KBM-7 (cell line): ENCODE results near the gene PLPP4.
"Not testable (repeated sequence)": the region's sequence is repeated elsewhere in the genome, so short reads cannot be mapped to it uniquely, and the experiment has no call there.

Experiments used
- DNase-seq: peaks from one replicate; pipeline ENCODE4 v3.0.0-alpha.2; 2015
- in situ Hi-C: fragments of 300-500 bp; cut with MboI; formaldehyde crosslinking; loops from 2 replicates; pipeline ENCODE4 v1.14.3; 2020; ENCODE audit warnings: low sequenced_read_pairs, low pct_unique_long_range_greater_than_20kb, mixed read lengths

Gene PLPP4

DNA sequence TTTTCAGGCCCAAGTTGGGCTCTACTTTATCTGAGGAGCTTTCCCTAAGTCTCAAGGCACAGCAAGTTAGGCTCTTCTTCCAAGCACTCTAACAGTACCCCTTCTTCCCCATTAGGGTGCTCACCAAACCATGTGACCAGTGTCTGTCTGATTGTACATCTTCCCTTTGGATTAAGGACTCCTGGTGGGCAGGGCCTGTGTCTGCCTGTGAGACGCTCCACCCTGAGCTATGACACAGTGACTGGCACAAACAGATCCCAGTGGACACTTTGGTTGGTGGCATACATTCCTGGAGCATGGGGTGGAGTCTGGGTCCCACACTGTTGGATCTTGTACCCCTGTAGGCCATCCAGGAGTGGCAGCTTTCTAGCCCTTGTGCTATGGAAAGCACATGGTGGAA, 23.8 kb downstream of the PLPP4 start:
- in situ Hi-C loops = no loop called here
- no peak for DNase-seq

DNA sequence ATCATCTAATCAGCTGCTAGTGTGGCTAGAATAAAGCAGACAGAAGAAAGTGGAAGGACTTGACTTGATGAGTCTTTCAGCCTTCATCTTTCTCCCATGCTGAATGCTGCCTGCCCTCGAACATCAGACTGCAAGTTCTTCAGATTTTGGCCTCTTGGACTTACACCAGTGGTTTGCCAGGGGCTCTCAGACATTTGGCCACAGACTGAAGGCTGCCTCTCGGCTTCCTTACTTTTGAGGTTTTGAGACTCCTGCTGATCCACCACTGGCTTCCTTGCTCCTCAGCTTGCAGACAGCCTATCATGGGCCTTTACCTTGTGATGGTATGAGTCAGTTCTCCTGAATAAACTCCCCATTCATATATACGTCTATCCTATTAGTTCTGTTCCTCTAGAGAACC, 26.0 kb downstream of the PLPP4 start:
- in situ Hi-C loops = no loop called here
- no peak for DNase-seq

GRCh38 chr10:120483651-120484301, 26.7 kb downstream of the PLPP4 start:
- no peak for DNase-seq
- in situ Hi-C loops = no loop called here

DNA sequence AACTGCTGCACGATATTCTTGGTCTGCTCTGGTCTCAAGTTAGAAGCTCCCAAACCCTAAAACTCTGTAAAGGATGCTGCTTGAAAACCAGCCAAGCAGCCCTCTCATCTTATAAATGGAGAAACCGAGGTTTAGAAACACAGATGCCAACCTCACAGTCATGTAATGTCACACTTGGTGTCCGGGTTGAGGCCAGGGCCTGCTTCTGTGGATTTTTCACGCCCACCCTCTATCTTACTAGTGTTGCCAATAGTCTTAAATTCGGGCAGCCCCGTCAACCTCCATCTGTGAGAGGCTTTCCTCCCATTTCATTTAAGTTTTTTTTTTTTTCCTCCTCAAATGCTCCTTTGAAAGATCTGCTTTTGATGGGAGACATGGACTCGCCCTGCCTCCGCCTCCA, 28.9 kb downstream of the PLPP4 start:
- in situ Hi-C loops = no loop called here
- DNase-seq = no peak

- DNase-seq = no peak
- in situ Hi-C loops = no loop called here
Measured at GRCh38 chr10:120486671-120487205, 29.7 kb downstream of the PLPP4 start.

GRCh38 chr10:120490288-120490687, 33.3 kb downstream of the PLPP4 start:
- DNase-seq = no peak
- in situ Hi-C loops = no loop called here

GRCh38 chr10:120492346-120492745, 35.3 kb downstream of the PLPP4 start:
- DNase-seq = no peak
- in situ Hi-C loops = no loop called here

DNA sequence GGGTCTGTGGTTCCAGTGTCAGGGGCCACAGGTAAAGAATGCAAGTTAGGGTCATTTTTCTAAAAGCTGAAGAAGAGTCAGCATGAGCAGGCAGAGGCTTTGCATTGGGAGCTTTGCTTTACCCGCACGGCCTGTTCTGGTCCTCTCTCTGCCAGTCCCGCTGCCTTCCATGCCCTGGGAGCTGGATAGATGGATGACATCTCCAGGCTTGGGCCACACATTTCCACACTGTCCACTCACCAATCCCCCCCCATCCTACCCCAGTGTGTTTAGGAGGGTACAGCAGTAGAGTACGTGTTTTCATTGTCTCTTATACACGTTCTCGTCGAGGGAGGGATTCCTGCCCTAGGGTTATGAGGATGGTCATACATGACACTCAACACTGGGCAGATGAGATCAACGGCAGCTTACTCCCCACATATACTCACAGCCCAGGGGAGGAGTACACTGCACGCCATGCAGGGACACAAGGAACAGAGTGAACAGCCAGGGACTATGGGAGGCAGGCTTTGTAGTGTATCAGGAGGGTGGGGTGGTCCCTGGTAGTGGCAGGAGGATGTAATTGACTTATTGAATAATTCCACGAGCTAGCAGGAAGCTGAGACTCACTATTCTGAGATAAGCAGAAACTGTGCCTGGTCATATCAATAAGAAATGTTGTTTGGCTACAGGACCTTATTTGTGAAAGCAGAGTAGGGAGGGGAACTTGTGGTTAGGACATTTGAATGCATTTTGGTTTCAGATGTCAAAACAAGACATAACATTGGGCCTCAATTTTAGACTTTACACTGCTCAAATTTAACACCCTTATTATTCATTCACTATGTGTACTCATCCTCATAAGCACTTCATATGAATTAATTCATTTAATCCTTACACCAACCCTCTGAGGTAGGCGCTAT, 36.6 kb downstream of the PLPP4 start:
- no peak for DNase-seq
- in situ Hi-C loops = no loop called here

- in situ Hi-C loops = no loop called here
- no peak for DNase-seq
Measured at GRCh38 chr10:120494313-120494710, 37.3 kb downstream of the PLPP4 start.

DNA sequence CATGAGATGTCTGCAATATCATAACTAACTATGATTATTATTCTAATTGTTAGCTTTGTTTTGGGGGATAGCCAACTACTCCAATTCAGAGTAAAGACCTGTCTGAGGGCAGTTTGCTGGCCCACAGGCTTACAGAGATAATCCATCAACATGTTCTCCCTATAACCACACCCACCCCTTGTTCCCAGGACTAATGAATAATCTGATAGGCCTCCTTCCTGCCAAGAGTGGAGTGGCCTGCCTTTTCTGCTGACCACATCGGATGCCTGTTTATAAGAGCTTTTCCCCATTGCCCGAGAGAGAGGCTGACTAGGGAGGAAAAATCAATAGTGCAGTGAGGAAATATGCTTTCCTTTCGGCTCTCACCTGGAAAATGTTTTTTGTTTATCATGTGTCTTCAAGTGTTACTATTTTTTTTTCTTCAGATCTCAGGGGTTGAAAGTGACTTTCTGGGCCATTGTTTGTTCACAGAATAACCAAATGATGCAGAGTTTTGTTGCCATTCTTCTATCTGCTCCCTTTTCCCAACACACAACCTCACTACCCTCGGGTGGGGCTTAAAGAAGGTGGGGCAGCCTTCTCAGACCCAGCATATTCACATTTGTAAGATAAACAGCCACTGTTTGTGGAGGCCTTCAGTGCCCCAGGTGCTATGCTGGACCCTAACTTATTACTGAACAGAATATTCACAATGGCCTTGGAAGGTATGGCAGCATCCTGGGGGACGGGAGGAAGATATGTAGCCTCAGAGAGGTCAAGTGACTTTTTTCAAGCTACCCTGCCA, 38.4 kb downstream of the PLPP4 start:
- in situ Hi-C loops = no loop called here
- no peak for DNase-seq

- no peak for DNase-seq
- in situ Hi-C loops = no loop called here
Measured at GRCh38 chr10:120499883-120500282, 42.9 kb downstream of the PLPP4 start.

GRCh38 chr10:120503689-120504088, 46.7 kb downstream of the PLPP4 start:
- DNase-seq = peak; percentile 7

GRCh38 chr10:120504227-120504626, 47.2 kb downstream of the PLPP4 start:
- DNase-seq = peak; percentile 82
- in situ Hi-C loops = not testable (repeated sequence)

More at GRCh38 chr10:120503689-120504088, 46.7 kb downstream of the PLPP4 start:
- in situ Hi-C loops = no loop called here

DNA sequence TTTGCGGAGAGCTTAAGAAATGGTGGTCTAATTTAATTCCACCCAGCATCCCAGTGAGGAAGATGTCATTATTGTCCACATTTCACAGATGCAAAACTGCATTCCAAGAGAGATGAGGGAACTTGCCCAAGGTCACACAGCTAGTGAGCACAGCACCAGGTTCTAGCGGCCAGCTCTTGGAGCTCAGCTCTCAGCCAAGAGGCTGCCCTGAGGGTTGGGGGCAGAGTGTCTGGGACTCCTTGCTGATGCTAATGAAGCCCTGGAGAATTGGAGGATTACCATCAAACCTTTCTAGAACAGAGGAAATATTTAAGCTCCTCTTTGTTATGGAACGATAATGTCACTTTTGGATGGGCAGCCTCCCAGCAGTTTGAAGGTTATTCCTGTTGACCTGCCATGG, 48.0 kb downstream of the PLPP4 start:
- in situ Hi-C loops = no loop called here
- peak; percentile 1 for DNase-seq

- in situ Hi-C loops = no loop called here
- no peak for DNase-seq
Measured at GRCh38 chr10:120505866-120506265, 48.8 kb downstream of the PLPP4 start.

- in situ Hi-C loops = no loop called here
- DNase-seq = no peak
Measured at GRCh38 chr10:120506674-120507073, 49.6 kb downstream of the PLPP4 start.

DNA sequence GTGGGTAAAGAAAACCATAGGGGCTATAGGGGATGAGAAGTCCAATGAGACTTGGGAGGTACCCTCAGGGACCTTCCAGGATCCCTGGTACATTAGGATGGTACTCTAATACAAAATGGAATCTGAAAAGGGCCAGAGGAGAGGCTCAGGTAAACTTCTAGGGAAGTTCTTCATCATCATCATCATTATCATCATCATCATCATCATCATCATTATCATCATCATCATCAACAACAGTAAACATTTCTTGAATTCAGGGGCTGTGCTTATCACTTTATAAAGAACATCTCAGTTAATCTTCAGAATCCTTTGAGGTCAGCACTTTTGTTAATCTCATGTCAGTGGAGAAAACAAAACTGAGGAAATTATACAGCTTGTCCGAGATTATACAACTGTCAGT, 50.1 kb downstream of the PLPP4 start:
- in situ Hi-C loops = no loop called here
- DNase-seq = no peak

DNA sequence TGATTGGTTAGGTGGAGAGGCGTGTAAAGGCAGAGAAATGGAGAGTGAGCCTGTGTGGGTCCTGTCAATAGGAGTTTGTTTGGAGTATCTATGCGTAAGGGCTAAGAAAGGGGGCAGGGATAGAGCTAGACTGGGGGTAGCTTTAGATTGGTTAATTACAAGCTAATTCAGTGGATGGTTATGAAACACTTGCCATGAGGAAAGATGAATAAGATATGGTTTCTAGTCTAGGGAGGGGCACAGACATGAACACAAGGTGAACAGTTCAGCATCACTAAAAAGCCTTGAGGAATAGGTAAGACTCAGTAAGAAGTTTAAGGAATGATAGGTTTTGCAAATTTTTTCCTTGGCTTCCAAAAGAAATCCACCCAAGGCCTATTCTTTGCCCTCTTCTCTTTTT, 50.6 kb downstream of the PLPP4 start:
- in situ Hi-C loops = no loop called here
- no peak for DNase-seq

- DNase-seq = no peak
- in situ Hi-C loops = no loop called here
Measured at GRCh38 chr10:120508393-120508792, 51.4 kb downstream of the PLPP4 start.

DNA sequence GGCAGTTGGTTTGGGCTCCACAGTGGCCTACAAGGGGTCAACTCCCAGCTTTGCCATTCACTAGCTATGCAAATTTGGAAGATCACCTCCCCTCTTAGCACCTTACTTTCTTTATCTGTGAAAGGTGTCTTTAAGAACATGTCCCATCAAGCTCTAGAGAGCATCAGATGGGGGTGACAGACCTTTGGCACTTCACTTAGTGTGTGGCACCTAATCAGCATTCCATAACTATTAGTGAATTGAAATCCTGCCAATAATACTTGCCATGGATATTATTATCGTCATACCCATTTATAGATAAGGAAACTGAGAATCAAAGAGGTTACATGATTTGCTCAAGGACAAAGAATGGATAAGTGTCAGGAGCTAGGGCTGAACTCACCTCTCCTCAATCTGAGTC, 51.9 kb downstream of the PLPP4 start:
- DNase-seq = no peak
- in situ Hi-C loops = no loop called here
